Dedifferentiated amniotic fluid mesenchymal stem cell (primary cell): Measurements from ENCODE around the gene TLE7.

ENCODE experiments used
- DNase-seq: peaks from one replicate; pipeline ENCODE4 v3.0.0-alpha.2; 2016; ENCODE audit errors: extremely low spot score

TLE7 gene

DNA sequence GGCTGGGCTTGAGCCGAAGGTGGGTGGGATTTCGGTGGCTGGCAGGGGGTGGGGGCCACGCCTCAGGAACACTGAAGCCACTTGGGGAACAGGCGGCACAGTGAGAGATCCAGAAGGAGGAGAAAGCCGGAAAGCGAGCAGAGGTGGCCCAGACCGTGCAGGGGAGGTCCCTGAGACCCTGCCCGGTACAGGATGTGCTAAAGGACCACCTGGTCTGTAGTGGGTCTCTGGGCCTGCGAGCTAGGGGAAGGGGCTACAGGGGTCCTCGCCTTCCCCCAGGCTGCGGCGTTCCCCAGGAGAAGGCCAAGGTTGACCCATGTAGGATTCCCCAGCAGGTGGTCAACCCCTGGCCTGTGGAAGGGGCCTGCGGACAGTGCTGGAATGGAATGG is at the start of gene TLE7:
TLE7 (minus strand) TSS at position 4 of the 390 bp plus-strand sequence. CDS start 8,730 bp downstream, outside the sequence.
- no peak for DNase-seq

DNA sequence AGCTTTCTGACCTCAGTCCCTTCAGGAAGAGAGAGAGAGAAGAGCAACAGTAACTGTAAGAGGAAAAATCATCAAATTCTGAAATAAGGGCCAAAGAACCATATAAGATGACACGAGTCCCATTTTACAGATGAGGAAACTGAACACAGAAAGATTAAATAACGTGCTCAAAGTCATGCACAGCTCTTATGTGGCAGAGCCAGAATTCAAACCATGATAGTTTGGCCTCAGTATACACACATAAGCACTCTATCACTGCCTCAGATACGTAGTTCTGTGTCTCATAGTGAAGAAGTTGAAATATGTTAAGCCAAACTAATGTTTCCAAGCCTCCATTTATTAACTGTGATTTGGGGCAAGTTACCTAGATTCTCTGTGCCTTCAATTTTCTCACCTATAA is 49.2 kb upstream of the TLE7 start:
- no peak for DNase-seq

DNA sequence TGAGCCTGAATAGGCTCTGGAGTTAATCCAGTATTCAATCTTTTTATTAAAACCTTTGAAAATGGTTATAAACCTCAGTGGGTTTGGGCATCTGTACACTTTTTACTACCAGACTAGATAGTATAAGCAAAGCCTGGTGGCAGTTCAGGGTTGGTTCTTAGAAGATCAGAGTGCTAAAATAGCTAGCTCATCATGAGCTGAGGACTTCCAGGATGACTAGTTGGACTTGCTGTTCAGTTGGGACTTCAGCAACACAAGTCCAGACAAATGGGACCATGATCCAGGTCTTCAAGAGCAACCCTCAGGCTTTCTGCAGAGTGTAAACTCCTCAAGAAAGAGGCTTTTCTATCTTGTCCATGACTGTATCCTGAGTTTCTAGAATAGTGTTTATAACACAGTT is 48.5 kb upstream of the TLE7 start:
- DNase-seq = no peak

DNA sequence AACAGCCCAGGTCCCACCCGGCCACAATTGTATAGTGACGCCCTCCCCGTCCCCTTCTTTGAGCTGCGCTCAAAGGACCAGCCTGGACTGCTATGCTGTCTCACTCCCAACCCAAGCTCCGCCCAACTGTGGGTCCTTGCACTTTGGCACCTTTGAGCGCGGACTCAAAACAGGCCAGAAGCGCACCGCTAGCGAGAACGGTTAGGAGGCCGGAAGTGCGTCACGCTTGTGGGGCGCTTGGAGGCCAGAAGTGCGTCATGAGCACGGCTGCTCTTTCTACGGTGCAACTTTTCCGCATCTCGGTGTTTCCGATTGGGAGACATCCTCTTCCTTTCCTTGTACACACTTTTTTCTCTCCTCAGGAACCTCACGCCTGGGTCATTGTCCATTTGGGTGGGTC is 47.3 kb upstream of the TLE7 start, which contains the start of gene ZNF19:
ZNF19 (minus strand) TSS at position 203 of the 400 bp plus-strand sequence. CDS start 7,210 bp downstream, outside the sequence.
- no peak for DNase-seq

DNA sequence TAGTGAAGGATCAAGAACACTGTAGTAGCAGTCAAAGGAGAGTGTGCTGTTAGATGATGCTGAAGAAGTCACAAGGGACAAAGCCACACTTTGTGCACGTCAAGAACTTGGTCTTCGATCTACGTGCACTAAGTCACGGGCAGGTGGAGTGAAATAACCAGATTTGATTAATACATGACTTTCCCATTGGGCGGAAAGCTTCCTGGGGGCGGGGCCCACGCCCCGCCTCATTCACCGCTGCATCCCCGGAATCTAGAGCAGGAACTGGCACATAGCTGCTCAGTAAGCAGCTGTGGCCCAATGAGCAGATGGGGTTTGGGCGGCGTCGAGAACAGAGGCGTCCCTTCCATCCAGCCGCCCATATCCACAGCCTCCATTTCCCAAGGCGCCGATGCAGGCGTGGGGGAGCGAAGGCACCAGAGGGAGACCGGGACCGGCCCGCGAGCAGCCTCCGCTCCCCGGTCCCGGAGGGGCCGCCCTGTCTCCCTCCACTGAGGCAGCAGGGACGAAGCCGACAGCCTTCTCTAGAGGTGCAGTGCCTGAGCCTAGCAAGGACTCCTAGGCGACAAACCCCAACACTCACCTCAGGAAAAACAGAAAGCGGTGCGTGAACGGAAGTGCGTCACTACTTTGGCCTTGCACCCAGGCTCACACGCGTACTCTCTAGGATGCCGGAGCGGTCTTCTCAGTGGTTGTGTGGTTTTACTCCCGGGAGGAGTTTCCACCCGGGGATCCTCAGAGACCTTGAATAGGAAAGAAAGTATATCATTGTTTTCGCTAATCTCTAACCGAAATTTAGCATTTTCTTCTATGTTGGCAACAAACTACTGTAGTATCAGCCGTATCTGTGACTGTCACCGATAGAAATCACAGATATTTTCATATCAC is 42.4 kb upstream of the TLE7 start:
- DNase-seq = peak; percentile 93

DNA sequence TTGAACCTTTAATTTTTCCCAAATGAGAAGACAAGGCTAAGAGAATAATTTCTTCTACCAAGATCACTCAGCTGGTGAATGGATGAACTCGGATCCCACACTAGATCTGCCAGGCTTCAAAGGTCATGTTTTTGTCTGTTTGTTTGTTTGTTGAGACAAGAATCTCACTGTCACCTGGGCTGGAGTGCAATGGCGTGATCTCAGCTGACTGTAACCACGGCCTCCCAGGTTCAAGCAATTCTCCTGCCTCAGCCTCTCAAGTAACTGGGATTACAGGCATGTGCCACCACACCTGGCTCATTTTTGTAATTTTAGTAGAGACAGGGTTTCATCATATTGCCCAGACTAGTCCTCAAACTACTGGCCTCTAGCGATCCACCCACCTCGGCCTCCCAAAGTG is 40.7 kb upstream of the TLE7 start:
- no peak for DNase-seq

DNA sequence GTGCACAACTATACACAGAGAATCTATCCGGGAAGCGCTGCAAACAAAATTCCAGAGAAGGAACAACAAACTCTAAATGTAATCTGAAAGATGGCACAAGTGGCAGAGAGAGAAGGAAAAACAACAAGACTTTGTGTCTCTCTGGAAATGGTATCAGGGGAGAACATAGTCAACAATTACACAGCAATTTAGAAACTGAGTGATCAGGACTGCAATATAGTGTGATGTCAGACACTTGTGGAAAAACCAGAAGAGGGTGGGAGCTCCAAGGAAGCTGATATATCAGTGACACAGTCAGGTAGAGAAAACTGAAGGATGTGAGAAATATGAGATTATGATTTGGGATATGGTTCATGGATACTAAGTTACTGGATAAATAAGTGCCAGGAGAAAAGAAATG is 39.1 kb upstream of the TLE7 start:
- no peak for DNase-seq

DNA sequence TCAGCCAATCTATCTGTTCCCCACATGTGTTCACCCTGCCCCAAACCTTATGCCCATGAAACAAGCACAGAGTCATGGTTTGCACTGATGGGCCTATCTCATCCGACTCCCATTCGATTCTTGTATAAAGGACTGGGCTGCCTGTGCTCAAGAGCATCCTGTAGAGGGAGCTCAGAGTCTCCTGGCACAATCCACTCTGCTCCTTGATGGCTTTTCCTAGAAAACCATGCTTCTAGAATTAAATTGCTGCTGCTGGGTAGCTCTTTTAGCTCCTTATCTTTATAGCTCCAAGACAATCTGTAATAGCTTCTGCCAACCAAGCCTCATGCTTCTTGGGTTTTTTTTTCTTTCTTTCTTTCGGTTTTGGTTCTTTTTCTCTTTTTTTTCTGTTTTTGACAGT is 37.6 kb upstream of the TLE7 start:
- DNase-seq = no peak

DNA sequence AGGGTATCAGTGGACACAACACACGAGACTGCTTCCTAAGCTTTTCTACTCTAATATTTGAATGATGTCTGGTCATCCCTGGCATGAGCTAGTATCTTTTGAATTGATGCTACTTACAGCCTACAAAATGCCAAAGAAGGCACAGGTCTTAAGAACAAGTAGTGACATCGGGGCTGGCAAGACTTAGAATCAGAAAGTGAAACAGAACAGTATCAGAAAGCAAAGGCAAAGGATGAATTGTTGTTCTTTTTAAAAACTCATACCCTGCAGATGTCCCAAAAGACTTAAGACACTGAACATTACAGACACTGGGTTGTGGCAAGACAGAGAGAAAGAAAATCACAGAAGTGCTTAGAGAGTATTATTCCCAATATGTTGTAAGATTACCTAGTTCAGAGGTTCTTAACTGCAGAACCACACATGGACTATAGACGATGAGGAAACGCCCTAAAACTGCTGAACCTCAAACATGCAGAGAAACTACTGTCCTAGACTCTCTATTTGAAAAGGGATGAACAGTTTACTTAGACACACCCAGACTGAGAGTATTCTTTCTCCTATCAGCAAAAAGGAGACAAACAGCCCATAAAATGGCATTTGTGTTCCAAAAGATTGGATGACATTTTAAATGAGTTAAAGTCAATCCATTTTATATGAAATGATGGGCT is 34.7 kb upstream of the TLE7 start:
- no peak for DNase-seq

DNA sequence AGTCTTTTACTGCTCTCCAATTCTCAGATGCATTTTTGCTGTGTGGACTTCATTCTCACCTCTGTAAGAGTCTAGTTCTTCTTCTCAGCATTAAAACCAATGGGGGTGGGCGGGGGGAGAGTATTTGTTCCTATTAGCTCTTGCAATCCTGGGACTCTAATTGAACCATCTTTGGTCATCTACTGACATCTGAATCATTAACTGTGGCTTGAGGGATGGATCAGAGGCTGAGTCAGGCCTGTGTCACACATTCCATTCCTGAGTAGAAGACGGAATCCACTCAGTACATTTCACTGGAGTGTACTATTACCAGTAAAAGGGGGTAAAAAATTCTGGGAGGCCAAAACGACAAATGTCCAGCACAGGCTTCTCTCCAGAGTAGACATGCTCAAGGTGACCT is 33.0 kb upstream of the TLE7 start:
- DNase-seq = peak; percentile 66

DNA sequence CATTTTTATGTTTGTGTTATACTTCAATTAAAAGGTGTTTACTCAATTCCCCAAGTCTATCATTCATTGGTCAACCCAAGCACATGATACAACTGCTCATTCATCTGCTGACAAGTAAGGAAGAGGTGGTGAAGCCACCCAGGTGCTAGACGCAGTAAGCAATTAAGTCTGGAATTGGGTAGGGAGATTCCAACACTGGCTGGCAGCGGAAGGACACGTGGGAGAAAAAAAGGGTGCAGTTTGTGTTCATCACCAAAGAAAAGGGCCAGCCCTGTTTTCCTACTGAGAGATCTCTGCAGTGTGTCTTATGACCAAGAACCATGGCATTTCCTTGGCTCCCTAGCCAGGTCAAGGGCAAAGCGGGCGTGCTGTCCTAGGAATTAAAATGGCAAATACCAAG is 32.0 kb upstream of the TLE7 start:
- no peak for DNase-seq

DNA sequence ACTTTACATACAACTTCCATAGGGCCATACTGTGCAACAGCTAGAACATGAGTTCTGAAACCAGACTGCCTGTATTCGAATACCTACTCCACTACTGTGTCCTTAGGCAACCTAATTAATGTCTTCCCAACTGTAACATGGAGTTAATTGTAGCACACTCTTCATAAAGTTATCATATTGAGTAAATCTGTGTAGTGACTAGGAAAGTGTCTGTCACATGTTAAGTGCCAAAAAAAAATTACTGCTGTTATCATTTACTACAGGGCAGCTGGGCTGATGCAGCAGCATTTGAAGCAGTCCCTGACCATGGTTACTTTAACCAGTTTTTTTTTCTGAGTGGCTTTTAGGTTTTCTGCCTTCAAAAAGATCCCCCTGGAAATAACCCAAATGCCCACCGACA is 31.1 kb upstream of the TLE7 start:
- DNase-seq = no peak

DNA sequence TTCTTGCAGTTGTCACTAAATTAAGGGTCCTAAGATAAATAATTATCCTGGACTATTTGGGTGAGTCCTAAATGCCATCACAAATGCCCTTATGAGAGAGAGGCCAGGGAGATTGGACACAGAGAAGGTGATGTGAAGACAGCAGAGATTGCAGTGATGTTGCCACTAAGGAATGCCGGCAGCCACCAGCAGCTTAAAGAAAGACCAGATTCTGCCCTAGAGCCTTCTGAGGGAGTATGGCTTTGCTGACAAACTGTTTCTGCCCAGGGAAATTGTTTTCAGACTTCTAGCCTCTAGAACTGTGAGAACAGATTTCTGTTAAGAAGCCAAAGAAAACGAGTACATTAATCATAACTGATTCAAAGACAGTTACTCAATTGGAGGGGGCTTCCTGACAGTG is 30.2 kb upstream of the TLE7 start:
- DNase-seq = no peak

DNA sequence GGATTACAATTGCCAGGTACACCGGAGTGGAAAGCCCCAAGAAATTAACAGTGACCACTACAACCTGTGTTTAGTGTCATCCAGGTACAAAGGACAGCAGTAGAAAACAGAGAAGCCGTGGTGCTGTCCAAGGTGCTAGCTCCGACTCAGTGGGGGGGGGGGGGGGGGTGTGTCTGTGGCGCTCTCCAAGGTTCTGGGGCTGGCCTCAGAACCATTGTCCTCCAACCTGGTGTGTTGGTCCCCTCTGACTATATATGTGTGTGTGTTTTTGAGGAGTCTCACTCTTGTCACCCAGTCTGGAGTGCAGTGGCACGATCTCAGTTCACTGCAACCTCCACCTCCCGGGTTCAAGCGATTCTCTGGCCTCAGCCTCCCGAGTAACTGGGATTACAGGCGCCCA is 26.0 kb upstream of the TLE7 start:
- DNase-seq = no peak

DNA sequence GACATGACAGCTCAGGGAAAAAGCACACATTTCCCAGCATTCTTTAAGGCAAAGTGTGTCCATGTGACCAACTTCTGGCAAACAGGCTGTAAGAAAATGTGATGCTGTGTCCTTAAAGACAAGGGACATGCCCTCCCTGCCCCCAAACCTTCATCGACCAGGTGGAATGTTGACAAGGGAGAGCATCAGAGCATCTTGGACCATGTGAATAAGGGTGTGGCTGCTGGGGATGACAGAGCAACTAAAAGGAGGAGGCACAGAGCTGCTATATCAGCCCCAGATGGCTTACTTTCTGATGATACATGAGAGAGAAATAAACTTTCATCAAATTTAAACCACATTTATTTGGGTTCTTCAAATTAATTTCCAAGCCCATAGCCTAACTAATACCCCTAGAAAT is 22.4 kb upstream of the TLE7 start:
- no peak for DNase-seq

DNA sequence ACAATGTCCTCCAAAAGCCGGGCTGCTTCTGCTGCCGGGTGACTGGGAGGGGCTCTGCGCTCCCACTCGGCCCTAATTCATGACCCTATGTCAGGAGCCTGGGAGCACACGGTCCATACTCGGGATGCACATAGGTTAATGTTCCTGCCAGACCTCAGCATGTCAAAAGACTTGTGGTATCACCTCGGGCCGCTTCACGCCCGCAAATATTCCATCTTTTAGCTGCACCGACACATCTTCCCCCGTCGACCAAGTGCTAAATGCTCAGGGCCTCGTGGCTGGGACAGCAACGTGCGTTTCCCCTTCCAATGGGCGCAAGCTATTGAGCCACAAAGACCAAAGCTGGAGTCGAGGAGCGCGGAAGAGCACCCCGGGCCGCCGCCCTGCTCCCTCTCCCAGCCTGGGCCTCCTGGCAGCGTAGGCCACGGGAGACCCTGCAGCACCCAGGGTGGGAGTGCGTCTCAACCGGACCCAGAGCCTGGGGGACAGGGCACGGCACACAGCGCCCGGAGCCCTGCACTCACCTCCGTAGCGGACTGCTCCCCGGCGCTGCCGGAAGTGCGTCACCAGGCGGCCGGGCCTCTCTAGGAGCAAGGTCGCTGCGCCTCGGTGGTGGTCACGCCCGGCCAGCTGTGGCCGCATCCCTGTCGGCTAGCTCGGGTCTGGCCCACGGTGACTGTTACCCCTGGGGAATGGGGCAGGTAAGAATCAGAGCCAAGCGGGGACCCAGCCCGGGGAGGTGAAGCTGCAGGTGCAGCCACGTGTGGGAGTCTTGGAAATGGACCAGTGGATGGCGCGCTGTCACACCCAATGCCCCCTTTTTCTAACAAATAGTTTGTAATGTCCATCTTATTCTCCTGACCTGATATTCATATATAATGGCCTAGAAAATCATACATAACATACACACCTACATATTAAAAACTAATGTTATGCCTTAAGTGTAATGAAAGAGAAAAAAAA is 20.1 kb upstream of the TLE7 start, which contains the start of gene ZNF23:
ZNF23 (minus strand) TSS at position 562 of the 963 bp plus-strand sequence. CDS start 5,451 bp downstream, outside the sequence.
- peak; percentile 69 for DNase-seq

DNA sequence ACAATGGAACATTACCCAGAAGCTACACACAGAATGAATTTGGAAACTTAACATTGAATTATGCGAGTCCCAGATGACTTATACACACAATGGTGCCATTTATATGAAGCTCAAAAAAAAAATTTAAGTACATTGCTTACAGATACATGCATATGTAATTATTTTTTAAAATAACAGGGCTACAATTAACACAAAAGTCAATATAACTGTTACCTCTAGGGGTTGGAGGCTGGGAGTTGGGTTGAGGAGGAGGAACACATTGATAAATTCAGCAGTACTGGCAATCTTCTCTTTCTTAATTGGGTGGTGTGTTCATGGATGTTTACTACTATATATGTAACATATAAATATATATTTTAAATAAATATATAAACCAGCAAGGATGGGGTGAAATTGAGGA is 19.1 kb upstream of the TLE7 start:
- no peak for DNase-seq

DNA sequence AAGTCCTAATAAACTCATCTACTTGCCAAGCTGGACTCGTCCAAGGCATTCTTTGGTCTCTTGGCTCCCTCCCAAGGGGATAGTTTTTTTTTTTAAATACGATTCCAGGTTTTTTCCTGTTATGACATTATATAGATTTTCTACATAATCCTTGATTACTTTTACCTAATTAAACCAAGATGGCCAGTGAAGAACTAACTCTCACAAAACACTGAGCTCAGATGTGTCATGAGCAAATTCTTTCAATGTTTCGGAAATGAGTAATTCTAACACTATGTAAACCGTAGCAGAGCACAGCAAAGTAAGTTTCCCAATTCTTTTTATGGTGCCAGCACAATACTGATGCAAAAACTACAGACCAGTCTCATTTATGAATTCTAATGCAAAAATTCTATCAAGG is 18.4 kb upstream of the TLE7 start:
- peak; percentile 87 for DNase-seq

DNA sequence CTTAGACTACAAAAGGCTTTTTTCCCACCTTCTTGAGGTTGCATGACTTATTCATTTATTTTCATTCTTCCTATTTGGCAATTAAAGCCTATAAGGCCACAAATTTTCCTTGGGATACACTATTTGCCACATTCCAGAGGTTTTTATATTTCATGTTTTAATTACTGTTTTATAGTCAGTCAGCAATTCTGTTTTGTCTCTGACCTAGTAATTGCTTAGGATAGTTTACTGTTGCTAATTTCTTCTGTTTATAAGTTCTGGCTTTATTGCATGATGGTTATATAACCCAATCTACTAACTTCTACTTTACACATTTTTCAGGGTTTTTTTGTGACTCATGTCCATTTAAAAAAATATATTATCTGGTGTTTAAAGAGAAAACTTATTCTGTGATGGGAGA is 17.7 kb upstream of the TLE7 start:
- DNase-seq = no peak

DNA sequence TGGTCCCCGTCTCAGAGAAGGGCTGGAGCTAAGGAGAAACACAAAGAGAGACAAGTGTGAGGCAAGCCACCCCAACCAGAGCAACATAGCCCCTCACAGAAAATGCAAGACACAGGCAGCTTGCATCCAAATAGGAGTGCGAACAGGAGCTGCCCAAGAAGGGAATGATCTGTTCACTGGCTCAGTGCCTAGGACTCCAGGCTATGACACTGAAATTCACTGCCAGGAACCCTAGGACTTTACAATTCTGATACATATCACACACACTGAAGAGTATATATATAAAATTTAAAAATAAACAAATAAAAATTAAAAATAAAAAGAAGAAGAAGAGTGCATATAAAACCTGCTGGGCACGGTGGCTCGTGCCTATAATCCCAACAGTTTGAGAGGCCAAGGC is 14.9 kb upstream of the TLE7 start:
- DNase-seq = no peak

DNA sequence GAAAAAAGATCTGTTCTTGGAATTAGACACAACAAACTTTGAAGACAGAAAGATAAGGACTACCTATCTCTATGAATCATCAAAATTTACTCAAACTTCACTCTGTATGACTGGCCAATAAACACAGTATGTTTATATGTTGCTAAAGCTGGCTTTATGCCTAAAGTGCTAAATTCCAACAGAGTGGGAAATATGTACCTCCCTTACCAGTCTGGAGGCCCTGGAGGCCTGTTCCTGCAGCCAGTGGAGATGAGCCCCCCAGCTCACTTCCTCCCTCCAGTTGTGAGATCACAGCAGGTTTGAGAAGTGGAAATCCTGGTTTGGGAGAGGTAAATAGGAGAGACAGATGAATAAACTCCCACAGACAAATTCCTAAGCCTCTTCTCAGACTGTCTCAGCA is 11.2 kb upstream of the TLE7 start:
- no peak for DNase-seq

DNA sequence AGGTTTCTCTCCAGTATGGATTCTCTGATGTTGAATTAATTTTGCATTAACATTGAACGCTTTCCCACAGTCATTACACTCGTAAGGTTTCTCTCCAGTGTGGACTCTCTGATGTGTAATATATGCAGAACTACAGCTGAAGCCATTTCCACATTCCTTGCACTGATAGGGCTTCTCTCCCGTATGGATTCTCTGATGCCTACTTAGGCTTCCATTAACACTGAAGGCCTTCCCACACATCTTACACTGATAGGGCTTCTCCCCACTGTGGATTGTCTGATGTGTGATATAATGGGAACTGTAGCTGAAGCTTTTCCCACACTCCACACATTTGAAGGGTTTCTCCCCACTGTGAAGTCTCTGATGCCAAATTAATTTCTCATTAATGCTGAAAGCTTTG is 7.2 kb upstream of the TLE7 start:
- no peak for DNase-seq
